Fibroblast of skin of left biceps (primary cell): ENCODE results near the gene SIGLEC11.
"Not testable (repeated sequence)": the region's sequence is repeated elsewhere in the genome, so short reads cannot be mapped to it uniquely, and the experiment has no call there.

Source experiments
- DNase-seq, 2 experiments: peaks; one replicate each; pipeline ENCODE4 v3.0.0-alpha.2; 2013; ENCODE audit warnings: low read depth in 2 of 2

The SIGLEC11 gene

DNA sequence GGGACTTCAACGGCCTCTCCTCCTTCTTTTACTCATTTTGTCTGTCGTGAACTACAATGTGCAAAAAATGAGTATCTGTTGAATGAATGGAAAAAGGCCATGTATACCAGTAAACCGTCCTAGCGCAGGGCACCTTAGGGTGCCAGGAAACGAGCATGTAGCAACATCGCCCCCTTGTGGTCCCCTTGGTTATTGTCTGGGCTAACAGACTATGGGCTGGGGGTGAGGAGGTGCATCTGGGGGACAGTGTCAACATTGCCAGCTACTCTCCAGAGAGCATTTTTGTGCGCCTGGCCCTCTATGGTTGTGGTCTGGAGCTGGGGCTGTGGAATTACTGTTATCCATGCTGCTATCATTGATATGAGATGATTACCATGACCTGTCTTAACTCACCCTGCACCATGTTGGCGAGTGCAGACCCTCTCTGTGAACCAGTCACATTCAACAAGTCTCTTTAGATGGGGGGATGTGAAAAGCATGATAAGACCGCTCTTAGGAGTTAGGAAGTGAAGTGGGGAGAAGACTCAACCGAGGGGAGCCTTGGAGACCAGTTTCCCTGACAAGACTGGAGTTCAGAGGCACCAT, 22.8 kb upstream of the SIGLEC11 start:
- DNase-seq, result no peak

DNA sequence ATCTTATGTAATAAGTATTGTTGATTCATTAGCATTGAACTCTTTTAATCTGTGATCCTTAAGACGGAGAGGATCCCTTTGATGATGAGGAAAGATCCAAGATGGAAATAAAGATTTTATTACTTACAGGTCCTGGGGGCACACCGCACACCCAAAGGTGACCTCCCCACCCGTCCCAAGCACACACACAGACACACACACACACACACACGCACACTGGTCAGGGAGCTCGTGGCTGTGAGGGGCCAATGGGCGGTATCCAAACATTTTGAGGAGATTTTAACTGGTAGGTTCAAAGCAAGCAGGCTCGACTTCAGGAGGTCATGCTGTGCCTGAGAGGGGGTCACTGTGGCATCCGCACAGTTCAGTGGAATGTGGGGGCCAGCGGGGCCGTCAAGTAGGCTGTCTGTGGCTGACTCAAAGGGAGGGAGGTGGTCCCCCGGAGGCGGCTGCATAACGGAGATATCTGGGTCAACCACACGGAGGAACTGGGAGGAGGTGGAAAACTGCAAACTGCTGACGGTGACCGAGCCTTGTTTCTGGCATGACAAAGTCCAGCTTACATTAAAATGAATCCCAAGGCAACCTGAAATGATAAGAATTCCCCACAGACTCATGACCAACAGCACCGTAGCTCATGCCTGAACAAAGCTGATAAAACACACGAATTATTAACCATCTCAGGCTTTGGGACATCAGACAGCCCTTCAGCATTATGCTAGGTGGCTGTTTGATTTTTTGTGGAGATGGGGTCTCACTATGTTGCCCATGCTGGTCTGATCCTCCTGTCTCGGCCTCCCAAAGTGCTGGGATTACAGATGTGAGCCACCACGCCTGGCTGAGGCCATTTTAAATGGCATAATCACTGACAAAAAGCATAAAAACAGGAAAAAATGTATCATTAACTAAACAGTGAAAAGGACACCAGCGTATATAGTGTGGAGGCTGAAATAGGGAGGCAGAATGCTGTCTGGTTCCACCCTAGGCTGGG, 20.9 kb upstream of the SIGLEC11 start:
- no peak for DNase-seq

GRCh38 chr19:49978324-49978723, 17.4 kb upstream of the SIGLEC11 start:
- DNase-seq, result no peak

DNA sequence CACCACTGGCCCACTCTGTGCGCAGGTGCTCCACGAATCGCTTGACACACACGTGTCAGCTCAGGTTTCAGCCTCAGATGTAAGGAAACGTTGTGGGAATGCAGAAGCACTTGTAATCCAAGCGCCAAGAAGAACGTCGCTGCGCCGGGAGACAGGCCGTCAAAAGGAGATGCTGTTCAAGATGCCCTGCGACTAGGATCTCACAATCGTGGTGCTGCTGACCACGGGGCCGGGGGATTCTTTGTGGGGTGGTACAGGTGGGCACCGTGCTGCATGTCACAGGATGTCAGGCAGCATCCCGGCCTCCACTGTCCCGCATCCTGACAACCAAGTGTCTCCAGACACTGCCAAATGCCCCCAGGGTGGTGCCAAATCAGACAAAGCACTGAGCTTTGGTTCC, 16.9 kb upstream of the SIGLEC11 start:
- DNase-seq, result no peak

- no peak for DNase-seq
Measured at GRCh38 chr19:49977076-49977475, 16.1 kb upstream of the SIGLEC11 start.

DNA sequence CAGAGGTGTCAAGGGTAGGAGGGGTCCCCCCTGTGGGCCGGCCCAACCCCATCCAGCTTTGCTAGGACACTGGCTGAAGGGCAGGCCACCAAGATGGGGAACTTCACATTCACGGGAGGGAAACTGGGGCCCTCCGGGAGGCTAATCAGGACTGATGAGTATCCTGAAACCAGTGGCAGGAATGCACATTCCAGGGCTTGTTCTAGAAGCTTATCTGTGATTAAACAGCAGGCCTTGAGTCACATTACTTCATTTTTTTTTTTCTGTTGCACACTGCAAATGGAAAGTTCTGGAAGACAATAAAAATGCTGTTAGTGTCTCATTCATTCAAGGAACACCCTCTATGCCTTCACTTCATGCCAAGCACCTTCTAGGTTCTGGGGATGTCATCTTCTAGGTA, 15.5 kb upstream of the SIGLEC11 start:
- no peak for DNase-seq

- no peak for DNase-seq
Measured at GRCh38 chr19:49975051-49975450, 14.1 kb upstream of the SIGLEC11 start.

DNA sequence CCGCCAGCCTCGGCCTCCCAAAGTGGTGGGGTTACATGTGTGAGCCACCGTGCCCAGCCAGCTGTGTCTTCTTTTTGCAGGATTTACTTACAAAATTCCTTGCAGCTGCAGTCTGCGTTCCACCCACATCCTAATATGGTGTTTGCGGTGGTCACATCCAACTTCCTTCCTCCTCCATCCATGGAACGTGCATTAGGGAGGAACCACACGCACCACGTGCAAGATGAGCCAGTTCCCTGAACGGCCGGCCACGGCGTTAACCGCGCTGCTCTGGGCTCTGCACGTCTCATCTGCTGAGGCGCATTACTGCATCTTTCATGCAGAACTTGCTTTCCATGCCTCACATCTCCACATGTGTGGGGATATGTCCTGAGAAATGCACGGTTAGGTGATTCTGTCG, 13.0 kb upstream of the SIGLEC11 start:
- no peak for DNase-seq

GRCh38 chr19:49972841-49973240, 11.9 kb upstream of the SIGLEC11 start:
- DNase-seq, result no peak

GRCh38 chr19:49971991-49972411, 11.0 kb upstream of the SIGLEC11 start:
- DNase-seq, result no peak

DNA sequence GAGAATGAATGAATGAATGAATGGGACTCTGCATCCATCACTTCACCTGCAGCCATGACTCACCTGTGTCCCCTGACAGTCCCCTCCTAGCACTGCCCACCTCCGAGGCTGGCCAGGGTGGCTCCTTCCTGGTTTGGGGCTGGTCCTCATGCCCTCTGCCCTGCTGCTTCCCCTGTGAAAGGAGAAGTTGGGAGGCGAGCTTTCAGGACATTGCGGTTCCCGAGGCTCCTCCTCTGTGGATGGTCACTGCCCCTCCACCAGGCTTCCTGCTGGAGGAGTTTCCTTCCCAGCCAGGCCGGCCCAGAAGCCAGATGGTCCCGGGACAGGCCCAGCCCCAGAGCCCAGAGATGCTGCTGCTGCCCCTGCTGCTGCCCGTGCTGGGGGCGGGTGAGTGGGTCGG, 8.4 kb upstream of the SIGLEC11 start:
- not testable (repeated sequence) for DNase-seq

- no peak for DNase-seq
Measured at GRCh38 chr19:49968279-49968922, 7.4 kb upstream of the SIGLEC11 start.

DNA sequence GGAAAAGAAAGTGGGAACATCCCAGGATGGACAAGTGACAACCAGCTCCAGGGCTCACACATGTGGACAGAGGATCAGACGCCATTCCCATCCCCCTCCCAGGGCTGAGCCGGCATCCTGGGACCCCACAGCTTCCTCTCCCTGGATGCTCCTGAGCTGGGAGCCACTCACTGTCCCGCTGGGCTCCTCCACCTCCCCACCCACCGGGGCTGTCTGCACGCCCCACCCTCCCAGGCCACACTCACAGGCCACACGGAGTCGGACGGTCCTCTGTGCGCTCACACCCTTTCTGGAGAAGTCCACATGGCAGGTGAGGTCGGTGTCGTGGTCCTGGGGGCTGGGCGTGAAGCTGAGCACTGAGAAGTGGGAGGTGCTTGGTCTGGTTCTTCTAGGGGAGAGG, 1.1 kb downstream of the SIGLEC11 start:
- not testable (repeated sequence) for DNase-seq

- not testable (repeated sequence) for DNase-seq
Measured at GRCh38 chr19:49958596-49958995, 2.4 kb downstream of the SIGLEC11 start.

GRCh38 chr19:49958144-49958543, 2.8 kb downstream of the SIGLEC11 start:
- not testable (repeated sequence) for DNase-seq

DNA sequence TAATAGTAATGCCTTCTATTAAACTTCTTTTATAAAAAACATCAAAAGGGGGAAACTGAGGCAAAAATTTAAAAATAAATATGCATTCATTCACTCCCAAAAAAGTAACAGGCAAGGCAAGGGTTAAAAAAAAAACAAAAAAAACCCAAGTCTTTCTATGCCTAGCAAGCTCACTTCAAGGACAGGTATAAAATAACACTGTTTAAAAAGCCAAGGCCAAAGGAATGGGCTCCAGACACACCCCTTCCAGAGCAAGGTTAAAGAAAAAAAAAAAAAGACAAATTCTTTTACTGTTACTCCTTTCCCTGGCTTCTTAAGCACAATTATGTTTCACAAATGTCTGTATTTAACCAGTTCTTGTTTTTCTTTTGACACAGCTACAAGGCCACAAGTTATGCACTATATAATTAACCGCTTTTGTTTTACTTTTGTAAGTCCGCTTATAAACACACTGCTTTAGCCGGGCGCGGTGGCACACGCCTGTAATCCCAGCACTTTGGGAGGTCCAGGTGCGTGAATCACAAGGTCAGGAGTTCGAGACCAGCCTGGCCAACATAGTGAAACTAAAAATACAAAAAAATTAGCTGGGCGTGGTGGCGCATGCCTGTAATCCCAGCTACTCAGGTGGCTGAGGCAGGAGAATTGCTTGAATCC, 3.6 kb downstream of the SIGLEC11 start:
- no peak for DNase-seq

- DNase-seq, result no peak
Measured at GRCh38 chr19:49956115-49956495, 4.9 kb downstream of the SIGLEC11 start.

DNA sequence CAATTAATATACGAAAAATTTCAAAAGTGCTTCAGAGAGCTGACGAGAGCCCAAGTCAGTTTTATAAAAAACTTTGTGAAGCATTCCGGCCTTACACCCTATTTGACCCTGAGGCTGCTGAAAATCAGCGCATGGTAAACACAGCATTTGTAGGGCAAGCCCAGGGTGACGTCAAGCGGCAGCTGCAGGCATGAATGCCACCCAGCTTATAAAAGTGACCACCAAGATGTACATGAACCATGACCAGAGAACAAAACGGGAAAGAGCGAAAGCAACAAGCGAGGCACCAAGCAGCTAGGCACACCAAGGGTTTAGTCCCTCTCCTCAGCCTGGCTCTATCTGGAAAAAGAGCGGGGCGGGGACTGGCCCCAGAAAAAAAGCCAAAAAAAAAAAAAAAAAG, 6.0 kb downstream of the SIGLEC11 start:
- no peak for DNase-seq

DNA sequence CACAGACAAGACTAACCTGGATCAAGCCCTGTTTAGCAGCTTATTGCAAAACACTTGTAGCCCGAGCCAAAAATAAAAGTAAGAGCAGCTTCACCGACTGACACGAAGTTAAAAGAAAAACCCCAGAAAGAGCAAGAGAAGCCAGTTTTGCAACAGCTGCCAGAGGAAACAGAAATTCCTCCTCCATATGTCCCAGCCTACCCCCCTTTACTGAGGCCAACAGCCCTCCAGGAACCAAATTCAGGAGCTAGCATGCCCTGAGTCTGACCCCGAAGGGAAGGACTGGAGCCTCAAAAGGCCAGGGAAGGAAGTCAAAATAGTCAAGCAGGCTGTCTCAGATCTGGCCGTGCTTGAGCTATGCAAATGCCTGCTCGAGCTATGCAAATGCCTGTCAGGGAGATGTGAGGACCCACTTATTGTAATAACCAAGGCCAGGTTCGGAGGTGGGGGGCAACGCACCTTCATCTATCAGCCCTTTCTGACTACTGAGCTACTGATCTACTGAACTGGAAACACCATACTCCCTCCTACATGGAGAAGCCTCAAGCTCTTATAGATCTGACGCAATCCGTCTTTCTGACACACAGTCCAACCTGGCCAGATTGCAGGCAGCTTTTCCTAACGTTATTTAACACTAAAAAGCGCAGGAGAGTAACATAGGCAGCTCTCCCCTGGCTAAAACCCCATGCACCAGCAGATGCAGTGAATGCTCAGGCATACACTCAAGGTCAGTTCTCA, 6.7 kb downstream of the SIGLEC11 start:
- DNase-seq, result peak in 1 of 2 experiments; percentile 10

DNA sequence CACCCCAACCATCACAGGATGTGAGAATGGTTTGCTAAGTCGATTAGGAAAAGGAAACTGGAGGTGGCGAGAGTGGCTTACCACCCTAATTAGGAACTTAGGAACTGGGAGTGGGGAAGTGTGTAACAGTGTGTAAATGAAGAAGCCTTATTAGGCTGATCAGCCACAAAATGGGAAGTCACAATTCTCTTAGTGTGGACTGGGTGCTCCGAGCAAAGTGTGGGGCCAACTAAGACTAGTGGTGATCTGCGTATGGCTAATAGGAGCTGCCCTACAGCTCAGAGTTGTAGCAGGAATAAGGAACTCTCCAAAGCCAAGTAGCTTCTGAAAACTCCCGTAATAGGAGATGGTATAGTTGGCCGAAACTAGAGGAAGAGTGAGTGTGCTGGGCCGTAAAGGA, 7.6 kb downstream of the SIGLEC11 start:
- DNase-seq, result no peak

GRCh38 chr19:49952906-49953305, 8.1 kb downstream of the SIGLEC11 start:
- DNase-seq, result no peak

DNA sequence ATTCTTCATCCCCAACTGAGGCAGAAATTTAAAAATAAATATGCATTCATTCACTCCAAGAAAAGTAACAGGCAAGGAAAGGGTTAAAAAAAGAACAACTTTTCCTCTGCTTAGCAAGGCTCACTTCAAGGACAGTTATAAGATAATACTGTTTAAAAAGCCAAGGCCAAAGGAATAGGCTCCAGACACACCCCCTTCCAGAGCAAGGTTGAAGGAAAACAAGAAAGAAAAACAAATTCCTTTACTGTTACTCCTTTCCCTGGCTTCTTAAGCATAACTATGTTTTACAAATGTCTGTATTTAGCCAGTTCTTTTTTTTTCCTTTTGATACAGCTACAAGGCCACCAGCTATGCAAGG, 8.5 kb downstream of the SIGLEC11 start:
- DNase-seq, result no peak
